AG08396 (cell line): ENCODE results near the gene CDK5R2.
"Not testable (repeated sequence)": the region's sequence is repeated elsewhere in the genome, so short reads cannot be mapped to it uniquely, and the experiment has no call there.

Experiments used
- DNase-seq: peaks from one replicate; pipeline ENCODE4 v3.0.0; 2012; ENCODE audit warnings: low spot score, mixed read lengths

CDK5R2 gene

DNA sequence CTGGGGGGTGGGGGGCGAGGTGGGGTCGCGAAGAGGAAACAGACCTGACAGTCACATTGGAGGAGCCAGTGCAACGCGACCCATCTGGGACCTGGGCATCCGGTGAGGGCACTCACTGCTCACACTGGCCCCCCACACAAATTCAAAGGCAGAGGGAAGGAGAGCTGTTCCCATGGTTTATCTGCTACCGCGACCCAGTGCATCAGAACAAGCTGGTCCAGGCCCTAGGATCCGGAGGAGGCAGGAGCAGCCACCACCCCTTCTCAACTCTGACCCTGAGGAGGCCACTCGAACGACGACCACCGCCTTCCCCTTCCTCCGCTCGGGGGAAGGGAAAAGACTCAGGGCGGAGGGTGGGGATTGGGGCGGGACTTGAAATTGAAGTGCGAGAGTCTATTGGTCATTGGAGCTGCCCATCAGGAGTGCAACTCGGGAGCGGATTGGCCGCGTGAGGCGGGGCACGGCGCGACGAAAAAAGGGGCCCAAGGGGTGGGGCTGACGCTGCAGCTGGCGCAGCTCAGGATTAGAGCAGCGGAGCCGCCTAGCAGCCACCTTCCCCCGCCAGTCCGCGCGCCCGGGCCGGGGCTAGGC lies at the start of gene CDK5R2:
Gene CDK5R2 (plus strand): TSS at position 526 of the 591 bp plus-strand sequence. CDS start 155 bp downstream, outside the sequence.
- DNase-seq, result peak; percentile 98

GRCh38 chr2:218910741-218911140 lies 48.7 kb upstream of the CDK5R2 start:
- DNase-seq, result no peak

DNA sequence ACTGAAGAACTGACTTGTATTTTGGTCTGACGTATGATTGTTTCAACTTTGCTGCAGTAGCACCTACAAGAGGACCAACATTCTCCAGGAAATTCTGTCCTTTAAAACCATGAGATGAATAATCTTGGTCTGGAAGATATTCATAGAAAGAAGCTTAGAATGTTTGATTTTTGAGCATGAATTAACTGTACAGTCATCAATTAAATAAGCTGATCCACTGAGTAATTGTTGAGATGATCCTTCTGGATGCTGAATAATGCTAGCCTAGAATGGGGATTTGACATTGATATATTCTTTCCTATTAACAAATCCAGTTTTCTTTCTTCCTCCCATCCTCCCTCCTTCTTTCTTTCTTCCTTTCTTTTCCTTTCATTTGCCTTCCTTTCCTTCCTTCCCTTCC lies 39.0 kb upstream of the CDK5R2 start:
- no peak for DNase-seq

DNA sequence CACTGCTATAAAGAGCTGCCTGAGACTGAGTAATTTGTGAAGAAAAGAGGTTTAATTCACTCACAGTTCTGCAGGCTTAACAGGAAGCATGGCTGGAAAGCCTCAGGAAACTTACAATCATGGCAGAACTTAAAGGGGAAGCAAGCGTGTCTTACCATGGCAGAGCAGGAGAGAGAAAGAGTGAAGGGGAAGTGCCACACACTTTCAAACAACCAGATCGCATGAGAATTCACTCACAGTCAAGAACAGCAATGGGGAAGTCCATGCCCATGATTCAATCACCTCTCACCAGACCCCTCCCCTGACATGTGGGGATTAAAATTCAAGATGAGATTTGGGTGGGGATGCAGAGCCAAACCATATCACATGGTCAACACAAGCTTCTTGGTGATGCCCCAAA lies 34.7 kb upstream of the CDK5R2 start:
- DNase-seq, result no peak

DNA sequence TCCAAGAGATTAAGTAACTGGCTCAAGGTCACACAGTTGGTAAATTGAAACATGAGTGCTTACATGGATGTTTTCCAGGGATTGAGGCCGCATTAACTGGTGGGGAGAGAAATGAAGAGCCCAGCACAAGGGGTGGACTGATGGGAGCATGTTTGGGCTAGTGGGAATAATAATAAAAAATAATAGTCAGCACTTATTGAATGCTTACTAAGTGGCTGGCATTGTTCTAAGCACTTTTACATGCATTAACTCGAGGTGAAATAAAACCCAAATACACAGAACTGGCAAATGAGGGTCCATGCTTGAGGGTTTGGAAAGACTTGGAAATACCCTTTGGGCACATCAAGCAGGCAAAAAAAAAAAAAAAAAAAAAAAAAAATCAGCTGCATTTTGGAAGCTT lies 34.0 kb upstream of the CDK5R2 start:
- no peak for DNase-seq

GRCh38 chr2:218927422-218927821 lies 32.0 kb upstream of the CDK5R2 start:
- no peak for DNase-seq

GRCh38 chr2:218927876-218928275 lies 31.6 kb upstream of the CDK5R2 start:
- DNase-seq, result no peak

GRCh38 chr2:218930488-218930887 lies 29.0 kb upstream of the CDK5R2 start:
- not testable (repeated sequence) for DNase-seq

- DNase-seq, result not testable (repeated sequence)
These were observed 27.7 kb upstream of the CDK5R2 start for GRCh38 chr2:218931751-218932150.

DNA sequence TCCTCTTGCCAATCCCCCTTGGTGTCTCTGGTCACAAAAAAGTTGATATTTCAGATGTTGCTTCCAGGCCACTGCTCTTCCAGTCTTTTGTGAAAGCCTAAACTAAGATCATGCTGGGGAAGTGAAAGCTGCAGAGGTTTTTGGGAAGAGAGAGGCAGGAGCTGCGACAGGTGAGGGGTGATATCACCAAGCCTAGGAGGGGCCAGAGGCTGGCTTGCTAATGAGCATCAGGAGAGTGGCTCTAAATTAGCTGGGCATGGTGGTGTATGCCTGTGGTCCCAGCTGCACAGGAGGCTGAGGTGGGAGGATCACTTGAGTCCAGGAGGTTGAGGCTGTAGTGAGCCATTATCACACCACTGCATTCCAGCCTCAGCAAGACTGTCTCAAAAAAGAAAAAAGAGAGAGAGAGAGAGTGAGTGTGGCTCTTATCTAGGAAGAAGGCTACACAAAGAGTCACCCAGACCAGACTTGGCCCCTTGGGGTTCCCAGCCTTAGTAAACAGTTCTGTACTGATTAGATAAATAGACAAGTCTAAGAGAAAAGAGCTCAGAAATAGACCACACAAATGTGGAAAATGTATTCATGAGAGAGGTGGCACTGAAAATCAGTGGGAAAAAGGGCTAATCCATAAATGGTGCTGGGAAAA lies 14.6 kb upstream of the CDK5R2 start:
- no peak for DNase-seq

DNA sequence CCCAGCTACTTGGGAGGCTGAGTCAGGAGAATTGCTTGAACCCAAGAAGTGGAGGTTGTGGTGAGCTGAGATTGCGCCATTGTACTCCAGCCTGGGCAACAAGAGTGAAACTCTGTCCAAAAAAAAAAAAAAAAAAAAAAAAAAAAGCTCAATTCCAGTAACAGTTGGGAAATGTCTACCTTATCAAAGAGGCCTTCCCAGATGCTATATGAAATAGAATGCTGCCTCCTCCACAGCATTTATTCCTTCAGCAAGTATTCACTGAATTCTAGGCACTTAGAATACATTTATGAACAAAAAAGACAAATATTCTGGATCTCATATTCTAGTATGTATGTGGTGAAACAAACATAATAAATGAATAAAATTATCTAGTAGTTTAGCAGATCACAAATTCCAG lies 12.8 kb upstream of the CDK5R2 start:
- DNase-seq, result no peak

- no peak for DNase-seq
These were observed 7.3 kb upstream of the CDK5R2 start for GRCh38 chr2:218952160-218952559.

- DNase-seq, result no peak
These were observed 6.0 kb upstream of the CDK5R2 start for GRCh38 chr2:218953366-218953954.

DNA sequence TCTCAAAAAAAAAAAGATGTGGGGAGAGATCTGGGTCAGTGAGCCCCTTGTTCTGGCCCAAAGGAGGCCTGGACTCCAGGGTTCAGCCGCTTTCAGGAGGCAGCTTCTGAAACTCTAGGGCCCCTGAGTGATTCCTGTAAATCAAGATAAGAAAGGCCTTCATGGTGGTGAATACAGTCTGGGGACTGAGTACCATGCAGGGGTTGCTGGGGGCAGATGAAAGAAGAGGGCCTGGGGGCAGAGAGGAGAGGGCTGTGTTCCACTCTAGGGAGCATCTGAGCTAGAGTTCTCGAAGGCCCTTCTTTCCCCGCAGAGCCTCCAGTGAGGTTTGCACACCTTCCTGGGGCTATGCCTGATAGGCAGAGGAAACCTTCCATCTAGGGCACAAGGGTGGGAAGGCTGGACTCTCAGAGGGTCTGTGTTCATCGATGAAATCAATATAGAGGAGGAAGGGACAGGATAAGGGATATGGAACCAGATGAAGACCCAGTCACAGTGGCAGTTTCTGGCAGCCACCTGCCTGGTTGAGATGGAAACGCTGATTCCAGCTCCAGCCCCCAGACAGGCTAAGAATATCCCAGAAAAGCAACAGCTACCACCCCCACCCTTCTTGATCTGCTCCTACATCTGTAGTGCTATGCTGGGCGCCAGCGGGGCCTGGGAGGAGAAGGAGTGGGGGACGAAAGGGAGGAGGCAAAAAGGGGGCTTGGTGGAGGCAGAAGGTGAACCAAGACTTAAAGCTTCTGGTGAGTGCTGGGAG lies 4.7 kb upstream of the CDK5R2 start:
- no peak for DNase-seq

GRCh38 chr2:218956039-218956438 lies 3.4 kb upstream of the CDK5R2 start:
- no peak for DNase-seq

DNA sequence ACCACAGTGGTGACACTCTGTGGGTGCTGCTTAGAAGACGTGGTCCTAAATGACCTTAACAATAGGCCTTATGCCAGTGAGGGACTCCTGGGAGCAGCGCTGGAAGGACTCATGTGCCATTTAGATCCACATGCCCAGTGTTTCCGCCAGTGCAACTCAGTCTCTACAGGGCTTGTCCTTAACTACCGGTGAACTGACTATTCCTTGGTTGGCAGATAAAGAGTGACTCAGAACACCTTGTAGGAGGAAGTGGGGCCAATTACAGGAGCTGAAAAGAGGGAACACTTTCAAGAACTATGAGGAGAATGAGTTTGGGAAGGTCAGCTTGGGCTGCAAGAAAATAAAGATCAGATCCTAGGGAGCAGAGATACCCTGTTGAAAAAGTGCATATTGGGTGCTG lies 1.8 kb upstream of the CDK5R2 start:
- no peak for DNase-seq

- no peak for DNase-seq
These were observed 1.2 kb upstream of the CDK5R2 start for GRCh38 chr2:218958276-218958675.

- DNase-seq, result no peak
These were observed 369 bp downstream of the CDK5R2 start for GRCh38 chr2:218959761-218960308.

GRCh38 chr2:218960309-218961165 lies 1.1 kb downstream of the CDK5R2 start:
- DNase-seq, result no peak

DNA sequence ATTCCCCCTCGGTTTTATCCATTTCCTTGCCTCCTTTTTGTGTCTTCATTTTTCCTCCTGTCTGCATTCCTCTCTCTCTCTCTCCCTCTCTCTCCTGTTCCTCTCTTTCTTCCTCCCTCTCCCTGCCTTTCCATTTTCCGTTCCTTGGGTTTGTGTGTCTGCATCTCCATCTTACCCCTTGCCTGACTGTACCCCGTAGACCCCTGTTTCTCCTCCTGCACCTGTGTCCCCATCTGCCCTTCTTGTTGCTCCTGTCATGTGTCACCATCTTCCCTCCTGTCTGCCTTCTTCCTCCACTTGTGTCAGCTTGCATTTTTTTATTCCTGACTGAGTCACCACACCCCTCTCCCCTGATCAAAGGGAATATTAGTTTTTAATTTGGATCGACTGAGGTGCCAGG lies 1.8 kb downstream of the CDK5R2 start:
- DNase-seq, result no peak
